OCI-LY7 (cell line): ENCODE data around the gene BUD23.
"Not testable (repeated sequence)": the region's sequence is repeated elsewhere in the genome, so short reads cannot be mapped to it uniquely, and the experiment has no call there.

Experiments used
- CTCF ChIP-seq: fragments of 200-600 bp; sonication (generic); conservative IDR thresholded peaks from 2 replicates; pipeline ENCODE4 v1.5.1; 2014; ENCODE audit warnings: mild to moderate bottlenecking, antibody characterized with exemption, low read length, moderate library complexity, mixed read lengths
- EZH2phosphoT487 ChIP-seq: fragments of 200-600 bp; sonication (generic); IDR thresholded peaks from 2 replicates; pipeline ENCODE4 v1.6.1; 2018; ENCODE audit warnings: low read depth, borderline replicate concordance, mild to moderate bottlenecking, mixed run types, antibody characterized with exemption, low read length, moderate library complexity, mixed read lengths

- not testable (repeated sequence) for TF ChIP-seq CTCF, EZH2phosphoT487
Measured at GRCh38 chr7:73676062-73676461, 7.3 kb upstream of the BUD23 start.
